Choroid plexus epithelial cell (primary cell): ENCODE data around the gene CCR2.
A peak's percentile ranks its signal among the peaks of the same experiment; 100 is the strongest.
"Not testable (repeated sequence)": the region's sequence is repeated elsewhere in the genome, so short reads cannot be mapped to it uniquely, and the experiment has no call there.

ENCODE experiments used
- DNase-seq: peaks from one replicate; pipeline ENCODE4 v3.0.0-alpha.2; 2010; ENCODE audit warnings: low read depth
- H3K4me3 ChIP-seq: 2 replicates; pipeline ENCODE4 v1.5.1; 2011; ENCODE audit warnings: low read depth, mild to moderate bottlenecking, control low read depth, low read length, moderate library complexity
- TF ChIP-seq, protein P1 (sequence below): conservative IDR thresholded peaks from 2 replicates; pipeline ENCODE4 v1.5.1; 2011; ENCODE audit warnings: low read depth, mild to moderate bottlenecking, control low read depth, inconsistent platforms, low read length, moderate library complexity

The CCR2 gene

GRCh38 chr3:46386205-46386604 lies 32.3 kb downstream of the CCR2 start:
- TF ChIP-seq, protein P1, sequence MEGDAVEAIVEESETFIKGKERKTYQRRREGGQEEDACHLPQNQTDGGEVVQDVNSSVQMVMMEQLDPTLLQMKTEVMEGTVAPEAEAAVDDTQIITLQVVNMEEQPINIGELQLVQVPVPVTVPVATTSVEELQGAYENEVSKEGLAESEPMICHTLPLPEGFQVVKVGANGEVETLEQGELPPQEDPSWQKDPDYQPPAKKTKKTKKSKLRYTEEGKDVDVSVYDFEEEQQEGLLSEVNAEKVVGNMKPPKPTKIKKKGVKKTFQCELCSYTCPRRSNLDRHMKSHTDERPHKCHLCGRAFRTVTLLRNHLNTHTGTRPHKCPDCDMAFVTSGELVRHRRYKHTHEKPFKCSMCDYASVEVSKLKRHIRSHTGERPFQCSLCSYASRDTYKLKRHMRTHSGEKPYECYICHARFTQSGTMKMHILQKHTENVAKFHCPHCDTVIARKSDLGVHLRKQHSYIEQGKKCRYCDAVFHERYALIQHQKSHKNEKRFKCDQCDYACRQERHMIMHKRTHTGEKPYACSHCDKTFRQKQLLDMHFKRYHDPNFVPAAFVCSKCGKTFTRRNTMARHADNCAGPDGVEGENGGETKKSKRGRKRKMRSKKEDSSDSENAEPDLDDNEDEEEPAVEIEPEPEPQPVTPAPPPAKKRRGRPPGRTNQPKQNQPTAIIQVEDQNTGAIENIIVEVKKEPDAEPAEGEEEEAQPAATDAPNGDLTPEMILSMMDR: no peak
- H3K4me3 ChIP-seq: no peak overlapping the region
- DNase-seq: peak; percentile 67

DNA sequence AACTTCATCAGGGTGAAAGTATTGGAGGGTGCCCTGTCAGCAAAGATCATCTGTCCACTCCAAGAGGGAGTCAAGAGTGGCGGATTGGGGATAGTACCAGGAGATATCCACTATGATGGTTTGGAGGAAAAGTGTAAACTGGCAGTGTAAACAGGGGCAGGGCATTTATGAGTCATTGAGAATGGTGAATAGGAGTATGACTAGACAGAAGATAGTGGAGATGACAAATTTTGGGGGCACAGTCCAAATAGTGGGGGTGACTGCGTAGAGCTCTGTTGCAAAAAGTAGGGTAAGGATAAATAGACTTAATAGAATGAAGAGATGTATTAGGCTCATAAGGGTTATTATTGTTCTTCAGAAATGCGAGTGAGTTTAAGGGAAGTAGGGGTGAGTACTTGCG lies 34.9 kb downstream of the CCR2 start:
- H3K4me3 ChIP-seq, DNase-seq: not testable (repeated sequence)

DNA sequence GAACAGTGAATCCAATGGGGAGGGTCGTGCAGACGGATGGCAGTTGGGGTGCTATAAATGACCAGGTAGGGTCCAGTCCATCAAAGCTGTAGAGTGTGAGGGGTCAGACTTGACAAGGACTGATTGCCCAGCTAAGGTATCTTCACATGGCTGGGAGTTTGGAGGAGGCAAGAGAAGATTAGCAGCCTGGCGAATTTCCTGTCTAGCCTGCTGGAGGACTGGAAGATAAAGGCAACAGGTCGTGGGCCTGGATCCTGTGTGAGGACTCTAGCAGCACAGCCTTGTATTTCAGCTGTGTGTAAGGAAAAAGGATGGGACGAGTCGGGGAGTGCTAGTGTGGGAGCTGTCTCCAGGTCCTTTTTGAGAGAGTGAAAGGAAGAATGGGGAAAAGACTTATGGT lies 35.4 kb downstream of the CCR2 start:
- TF ChIP-seq, protein P1: no peak
- DNase-seq: no peak
- no peak overlapping the region for H3K4me3 ChIP-seq

- H3K4me3 ChIP-seq, DNase-seq: not testable (repeated sequence)
These were observed 37.6 kb downstream of the CCR2 start for GRCh38 chr3:46391526-46391925.

GRCh38 chr3:46393011-46393410 lies 39.1 kb downstream of the CCR2 start:
- DNase-seq: no peak
- TF ChIP-seq, protein P1: no peak
- no peak overlapping the region for H3K4me3 ChIP-seq

DNA sequence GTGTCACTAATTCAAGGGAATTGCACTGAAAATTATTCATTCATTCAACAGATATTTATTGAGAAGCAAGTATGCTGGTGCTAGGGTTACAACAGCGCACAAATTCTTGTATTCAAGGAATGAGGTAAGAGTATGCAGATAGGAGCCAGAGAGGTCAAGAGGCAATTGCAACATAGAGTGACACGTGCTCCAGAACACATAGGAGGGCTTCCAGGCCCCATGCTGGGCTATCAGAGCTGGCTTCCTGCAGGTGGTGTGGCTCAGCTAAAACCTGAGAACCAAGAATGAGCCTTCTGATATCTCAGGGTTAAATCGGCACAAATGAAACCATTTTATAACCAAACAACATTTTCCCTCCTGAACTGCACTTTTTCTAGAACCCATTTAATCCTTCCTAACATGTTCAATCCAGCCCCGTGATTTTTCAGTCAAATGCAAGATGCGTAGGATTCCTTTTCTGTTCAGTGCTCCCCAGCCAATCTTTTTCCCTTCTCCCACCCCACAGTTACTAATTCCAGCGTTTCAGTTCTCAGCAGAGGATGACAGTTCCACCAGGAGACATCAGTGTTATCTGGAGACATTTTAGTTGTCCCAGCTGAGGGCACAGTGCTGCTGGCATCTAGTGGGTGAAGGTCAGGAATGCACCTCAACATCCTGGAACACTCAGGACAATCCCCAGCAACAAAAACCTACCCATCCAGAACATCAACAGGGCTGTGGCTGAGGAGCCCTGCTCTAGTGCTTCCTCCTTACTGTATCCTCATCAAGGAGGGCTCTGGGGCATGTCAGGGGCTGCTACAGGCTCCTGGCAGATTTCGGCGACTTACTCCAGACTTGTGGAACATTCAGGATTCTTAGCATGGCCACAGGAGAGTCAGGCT lies 39.9 kb downstream of the CCR2 start:
- no peak overlapping the region for H3K4me3 ChIP-seq
- DNase-seq: peak; percentile 95
- TF ChIP-seq, protein P1: no peak

DNA sequence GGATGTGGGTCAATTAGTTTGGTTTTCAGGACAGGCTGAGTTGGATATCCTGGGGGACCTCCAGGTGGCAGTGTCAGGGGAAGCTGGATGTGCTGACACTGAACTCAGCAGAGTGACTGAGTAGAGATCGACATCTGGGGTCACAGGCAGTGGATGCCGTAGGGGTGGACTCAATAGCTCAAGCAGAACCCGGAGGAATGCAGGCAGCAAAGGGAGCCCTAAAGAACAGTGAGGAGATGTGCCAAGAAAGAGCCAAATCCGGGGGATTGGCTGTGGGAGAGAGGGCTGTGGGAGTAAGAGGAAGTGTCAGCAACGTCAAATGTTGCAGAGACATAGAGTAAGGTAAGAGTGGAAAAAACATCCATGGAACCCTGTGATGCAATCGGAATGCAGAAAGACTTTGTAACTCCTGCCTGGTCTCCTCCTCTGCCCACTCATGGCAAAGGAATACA lies 41.3 kb downstream of the CCR2 start:
- no peak overlapping the region for H3K4me3 ChIP-seq
- TF ChIP-seq, protein P1: peak; percentile 25
- peak; percentile 71 for DNase-seq

- no peak overlapping the region for H3K4me3 ChIP-seq
- no peak for DNase-seq
- TF ChIP-seq, protein P1: no peak
These were observed 42.0 kb downstream of the CCR2 start for GRCh38 chr3:46395766-46396530.
